NCI-H146 treated with DMSO at 0.1 percent for 48 hours (cell line): ENCODE measurements around the gene CD69.

Experiments
- DNase-seq: peaks from one replicate; lab custom pipeline; 2025; ENCODE audit not compliant: unreplicated experiment; lab: John Stamatoyannopoulos, UW

The CD69 gene

DNA sequence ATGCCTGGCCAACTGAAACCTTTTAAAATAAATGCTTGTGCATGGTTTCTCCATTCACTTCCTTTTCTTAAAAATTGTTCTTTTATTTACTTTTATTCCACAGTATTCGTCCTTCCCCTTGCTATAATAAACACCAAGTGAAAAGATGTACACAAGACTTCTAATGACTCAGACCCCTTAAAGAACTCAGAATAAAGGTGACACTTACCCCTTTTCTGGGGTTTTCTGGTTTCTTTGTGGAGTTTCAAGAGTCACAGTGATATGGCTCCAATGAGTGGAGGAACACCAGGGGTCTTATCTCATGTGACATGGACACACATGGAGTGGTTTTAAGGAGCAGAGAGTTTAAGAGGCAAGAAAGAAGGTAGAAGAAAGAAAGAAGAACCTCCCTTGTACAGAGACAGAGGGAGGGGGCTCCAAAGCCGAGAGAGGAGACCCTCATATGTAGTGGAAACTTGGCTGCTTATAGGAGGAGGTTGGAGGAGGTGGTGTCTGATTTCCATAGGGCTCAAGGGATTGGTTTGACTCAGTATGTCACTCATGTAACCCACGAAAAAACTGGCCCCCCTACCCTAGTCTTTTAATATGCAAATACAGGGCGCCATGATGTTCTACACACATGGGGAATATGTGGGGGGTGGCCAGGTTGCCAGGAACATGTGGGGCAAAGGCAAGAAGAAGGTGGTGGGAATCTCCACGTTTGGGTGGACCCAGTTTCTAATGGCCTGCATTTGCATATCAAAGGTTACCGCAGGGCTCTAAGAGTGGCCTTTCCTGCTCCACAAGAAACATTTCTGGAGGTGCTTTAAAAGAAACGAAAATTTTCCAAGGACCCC is 22.1 kb upstream of the CD69 start:
- DNase-seq: no peak

DNA sequence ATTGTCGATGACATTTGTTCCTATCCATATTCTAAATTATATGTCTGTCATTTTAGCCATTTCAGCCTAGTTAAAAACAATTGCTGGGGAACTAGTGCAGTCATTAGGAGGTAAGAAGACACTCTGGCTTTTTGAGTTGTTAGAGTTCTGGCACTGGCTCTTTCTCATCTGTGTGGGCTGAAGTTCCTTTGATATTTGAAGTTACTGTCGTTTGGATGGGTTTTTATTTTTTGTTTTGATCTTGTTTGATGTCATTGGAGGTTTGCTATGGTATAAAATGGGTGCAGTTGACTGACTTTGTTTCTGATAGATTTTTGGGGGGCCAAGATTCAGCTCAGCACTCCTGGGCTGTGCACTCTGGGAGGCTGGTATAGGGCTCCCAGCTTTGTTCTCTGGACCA is 20.7 kb upstream of the CD69 start:
- DNase-seq: no peak

DNA sequence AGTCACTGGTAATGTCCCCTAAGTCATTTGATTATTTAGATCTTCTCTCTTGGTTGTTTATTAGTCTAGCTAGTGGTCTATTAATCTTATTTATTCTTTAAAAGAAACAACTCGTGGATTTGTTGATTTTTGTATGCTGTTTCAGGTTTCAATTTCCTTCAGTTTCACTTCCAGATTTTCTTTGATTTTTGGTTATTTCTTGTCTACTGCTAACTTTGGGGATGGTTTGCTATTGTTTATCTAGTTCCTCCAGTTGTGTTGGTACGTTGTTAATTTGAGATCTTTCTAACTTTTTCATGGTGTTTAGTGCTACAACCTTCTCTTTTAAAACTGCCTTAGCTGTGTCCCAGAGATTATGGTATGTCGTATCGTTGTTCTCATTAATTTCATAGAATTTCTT is 18.5 kb upstream of the CD69 start:
- DNase-seq: no peak

DNA sequence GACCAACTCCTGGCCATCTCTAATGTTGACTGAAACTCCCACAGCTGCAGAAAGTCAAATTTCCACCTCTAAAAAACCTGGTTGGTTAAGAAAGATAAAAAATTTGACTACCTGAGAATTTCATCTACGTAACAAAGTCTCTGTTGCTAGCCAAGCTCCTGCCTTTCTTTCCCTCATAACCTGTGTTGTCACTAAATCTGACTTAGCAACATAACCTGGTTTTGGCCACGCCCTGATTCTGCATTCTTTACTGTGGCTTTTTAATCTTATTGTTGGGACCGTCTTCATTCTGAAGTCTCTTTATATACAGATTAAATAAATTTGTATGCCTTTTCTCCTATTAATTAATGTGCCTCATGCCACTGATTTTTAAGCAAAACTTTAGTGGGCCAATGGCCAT is 16.1 kb upstream of the CD69 start:
- no peak for DNase-seq

DNA sequence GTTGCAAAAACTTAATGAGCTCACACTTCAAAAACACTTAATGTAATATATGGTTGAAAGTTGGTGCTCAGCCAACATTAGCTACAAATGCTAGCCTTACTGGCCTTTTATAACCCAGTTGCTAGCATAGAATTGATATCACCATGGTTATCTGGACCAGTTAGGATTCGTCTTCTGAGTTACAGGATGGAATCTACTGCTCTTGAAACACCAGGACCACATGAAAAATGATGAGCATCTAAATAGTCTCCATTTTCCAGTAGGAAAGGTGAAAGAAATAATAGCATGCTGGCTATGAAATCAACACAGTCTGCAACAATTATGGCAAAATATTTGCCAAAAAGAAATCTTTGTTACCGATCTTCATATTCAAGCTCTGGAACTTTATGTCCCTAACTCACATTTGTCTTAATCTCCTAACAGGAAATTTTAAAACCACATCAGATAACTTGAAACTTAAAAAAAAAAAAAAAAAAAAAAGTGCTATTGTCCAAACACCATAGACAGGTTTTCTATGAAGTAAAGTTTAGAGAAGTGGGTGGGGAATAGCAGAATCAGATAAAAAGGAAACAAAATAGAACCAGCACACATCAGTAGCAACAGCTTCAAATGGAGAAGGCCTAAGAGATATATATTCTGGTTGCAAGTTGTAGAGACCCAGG is 12.6 kb upstream of the CD69 start:
- no peak for DNase-seq

DNA sequence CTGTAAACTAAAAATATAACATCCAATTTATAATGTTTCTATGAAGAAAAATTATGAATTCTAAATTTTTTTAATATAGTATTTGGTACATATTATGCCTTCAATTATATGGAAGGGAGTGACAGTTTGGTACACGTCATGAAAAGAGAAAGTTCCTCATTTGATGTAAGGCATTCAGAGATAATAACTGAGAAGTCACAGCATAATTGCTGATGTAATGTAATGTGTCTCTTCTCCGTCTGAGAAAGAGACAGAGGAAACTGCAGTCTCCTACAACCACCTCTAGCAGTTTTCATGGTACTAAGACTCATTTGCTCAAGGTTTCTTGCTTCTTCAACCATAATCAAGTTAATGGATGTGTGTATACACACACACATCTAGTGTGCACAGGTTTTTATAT is 2.3 kb upstream of the CD69 start:
- DNase-seq: no peak

DNA sequence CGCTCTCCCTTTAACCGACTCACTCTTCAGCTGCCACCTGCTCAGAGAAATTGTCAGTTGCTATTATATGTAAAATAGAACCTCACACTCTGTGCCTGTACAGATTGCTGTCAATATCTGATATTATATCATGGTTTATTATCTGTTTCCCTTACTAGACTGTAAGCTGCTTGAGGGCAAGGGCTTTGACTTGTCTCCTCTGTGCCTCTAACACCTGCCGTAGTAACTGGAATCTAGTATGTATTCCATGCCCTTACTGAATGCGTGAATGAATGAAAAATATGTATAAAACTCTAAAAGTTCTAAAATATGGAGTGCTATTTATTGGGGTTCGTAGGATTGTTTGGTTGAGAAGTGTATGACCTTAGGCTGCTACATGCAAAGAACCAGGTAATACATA is 1.7 kb upstream of the CD69 start:
- DNase-seq: no peak

DNA sequence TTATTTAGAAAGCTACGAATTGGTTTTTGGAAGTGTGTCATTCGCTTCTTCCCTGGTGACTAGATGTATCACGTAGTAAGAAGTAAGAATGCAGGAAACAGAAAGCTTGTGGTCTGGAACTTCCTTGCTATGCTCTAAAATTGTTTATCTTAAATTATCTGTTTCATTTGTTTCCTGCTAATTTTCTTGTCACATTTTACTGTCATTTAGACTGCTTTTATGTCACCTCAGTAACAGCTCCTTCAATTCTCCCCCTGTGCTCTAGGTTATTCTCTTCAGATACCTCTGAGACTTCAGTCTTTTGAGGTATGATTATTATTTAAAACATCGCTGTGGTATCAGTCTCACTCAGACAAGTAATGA is 699 bp upstream of the CD69 start:
- DNase-seq: no peak

DNA sequence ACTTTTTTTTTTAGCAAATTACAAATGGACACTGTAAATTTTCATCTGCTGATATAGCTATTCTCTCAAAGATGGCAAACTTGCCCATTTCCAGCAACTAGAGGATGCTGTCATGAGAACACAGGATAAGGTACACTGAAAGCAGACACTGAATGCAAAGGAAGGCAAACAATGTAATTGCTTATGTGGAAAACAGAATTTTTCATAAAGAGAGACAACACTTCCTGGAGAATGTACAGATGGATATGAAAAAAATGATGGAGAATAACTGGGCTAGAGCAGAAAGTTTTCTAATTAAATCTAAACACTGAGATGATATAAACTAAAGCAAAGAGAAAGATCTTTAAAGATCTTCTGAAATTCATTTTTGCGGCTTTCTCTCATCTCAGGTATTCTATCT is 581 bp downstream of the CD69 start:
- DNase-seq: no peak

DNA sequence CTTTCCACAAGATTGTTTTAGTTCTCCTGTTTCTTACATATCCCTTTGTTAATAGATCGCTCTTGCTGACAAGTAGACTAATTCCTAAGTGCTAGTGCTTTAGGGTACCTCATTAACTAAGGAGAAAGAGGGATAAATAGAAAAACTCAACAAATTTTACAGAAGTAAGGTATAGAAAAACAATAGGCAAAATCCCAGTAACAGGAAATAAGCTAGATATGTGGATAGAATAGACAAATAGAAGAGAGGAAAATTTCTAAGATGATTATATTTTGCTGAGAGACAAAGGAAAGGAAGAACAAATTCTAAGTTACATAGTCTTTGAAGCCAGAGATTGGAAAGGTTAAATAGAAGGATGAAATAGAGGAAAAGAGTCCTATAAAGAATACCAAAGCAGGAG is 1.0 kb downstream of the CD69 start:
- no peak for DNase-seq

DNA sequence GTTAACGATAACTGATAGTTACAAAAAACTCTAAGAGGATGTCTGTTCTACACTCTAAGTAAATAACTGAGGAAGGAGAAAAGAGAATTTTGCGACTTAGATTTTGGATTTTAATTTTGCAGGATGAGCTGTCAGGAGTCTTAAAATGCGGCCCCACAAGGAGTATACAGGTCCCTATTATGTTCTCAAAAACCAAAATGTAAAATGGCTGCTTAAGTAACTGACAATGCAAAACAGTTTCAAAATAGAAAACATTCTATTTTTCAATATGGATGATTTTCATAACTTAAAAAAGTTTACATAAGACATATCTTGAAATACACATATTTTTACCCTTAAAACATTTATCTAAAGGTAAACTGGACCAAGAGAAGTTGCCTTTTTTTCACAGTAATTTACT is 2.6 kb downstream of the CD69 start:
- no peak for DNase-seq

DNA sequence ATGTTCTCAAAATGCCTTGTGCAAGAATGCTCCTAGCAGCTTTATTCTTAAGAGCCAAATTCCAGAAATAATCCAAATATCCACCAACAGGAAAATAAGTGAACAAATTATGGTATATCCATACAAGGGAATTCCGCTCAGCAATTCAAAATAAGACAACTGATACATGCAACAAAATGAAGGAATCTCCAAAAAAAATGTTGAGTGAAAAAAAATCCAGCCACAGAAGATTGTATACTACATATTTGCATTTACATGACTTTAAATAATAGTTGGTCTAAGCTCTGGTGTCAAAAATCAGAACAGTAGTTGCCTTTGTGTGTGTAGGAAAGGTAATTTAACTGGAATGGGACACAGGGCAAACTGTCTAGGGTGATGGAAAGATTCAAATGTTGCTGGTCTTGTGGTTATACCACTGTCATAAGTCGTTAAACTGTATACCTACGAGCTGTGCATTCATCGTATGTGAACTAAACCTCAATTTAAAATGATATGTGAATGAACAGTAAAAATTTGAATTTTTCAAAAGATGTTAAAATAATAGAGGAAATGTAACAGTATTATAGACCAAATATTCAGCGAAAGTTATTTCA is 3.2 kb downstream of the CD69 start:
- DNase-seq: no peak

DNA sequence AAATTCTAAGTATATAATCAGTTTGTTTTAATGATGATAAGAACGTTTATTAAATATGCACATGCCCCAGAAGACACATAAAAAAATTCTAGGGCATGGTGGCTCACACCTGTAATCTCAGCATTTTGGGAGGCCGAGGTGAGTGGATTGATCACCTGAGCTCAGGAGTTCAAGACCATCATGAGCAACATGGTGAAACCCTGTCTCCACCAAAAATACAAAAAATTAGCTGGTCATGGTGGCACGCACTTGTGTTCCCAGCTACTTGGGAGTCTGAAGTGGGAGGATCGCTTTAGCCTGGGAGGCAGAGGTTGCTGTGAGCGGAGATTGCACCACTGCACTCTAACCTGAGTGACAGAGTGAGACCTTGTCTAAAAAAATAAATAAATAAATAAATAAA is 4.0 kb downstream of the CD69 start:
- no peak for DNase-seq

DNA sequence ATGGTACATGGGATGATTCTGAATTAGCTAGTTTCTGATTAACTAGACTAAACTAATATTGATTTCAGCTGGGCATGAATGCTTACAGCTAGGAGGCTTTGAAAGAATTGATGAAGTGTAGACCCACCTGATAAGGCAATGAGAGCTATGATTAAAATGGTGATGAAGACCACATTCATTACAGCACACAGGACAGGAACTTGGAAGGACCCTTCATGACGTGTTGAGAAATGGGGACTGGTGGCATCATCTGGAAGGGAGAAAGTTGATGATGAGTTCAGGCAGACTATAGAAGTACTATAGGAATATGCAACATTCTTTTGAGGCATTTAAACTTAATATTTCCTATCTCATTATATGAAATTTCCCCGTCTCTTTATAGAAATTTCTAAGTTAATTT is 4.5 kb downstream of the CD69 start:
- no peak for DNase-seq

DNA sequence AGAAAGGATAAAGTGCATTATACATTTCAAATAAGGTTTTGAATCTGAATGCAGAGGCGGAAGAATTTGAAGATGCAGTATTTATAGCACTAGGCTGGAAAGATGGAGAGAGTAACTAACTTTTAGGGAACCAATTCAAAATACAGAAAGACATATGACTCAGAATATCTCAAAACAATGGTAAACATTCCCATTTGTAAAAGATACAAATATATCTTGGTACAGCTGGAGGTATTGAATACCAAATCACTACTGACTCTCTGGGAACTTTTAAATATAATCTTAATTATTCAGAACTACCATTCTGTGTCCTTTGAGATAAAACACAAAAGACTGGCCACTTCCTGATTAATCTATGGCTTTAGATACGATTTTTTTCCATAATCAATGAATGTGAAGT is 5.1 kb downstream of the CD69 start:
- DNase-seq: no peak

DNA sequence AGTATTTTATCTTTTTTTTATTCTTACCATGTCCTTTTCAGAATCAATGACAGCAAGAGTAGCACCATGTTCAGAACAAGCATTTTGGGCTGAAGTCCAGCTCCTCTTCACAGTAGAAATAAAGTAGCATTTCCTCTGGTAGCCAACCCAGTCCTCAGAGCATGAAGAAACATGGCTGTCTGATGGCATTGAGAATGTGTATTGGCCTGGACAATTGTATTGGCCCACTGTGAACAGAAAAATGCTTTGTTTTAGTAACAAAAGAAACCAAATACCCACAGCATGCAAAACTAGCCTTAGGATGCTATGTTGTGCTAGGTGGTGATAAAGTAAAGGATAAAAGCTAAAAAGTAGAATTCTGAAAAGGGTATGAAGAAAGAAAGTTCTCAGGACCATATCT is 5.7 kb downstream of the CD69 start:
- no peak for DNase-seq

DNA sequence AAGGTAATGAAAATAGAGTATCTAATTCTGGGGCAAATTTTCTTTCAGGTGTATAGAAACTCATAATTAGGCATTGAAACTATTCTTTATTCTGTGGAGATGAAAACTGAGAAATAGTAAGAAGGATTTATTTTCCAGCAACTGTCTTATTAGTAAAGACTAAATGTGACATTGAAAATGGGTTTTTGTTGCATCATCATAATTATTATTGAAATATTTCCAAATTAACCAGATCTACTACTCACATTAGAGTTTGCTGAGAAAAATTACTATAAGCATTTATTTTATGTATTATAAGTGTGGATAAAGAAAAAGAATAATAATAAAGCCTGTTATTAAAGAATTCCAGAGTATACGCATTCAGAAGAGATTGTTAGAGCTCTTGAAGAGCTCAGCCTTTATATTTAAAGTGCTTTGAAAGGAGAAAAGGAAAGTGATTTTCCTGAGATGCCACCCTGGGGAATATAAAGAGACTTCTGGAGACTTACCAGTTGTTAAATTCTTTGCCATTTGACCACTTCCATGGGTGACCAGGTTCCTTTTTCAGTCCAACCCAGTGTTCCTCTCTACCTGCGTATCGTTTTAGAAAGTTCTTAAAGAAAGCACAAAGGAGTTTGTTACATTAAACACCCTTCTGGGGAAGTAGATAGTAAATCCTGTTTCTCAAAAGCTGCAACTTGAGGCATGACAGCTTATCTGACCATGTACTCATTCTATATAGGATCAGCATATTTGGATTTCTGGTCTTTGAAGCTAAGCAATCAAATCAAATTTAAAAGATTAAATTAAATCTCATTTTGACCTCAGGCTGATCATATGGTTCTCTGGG is 6.4 kb downstream of the CD69 start:
- no peak for DNase-seq

DNA sequence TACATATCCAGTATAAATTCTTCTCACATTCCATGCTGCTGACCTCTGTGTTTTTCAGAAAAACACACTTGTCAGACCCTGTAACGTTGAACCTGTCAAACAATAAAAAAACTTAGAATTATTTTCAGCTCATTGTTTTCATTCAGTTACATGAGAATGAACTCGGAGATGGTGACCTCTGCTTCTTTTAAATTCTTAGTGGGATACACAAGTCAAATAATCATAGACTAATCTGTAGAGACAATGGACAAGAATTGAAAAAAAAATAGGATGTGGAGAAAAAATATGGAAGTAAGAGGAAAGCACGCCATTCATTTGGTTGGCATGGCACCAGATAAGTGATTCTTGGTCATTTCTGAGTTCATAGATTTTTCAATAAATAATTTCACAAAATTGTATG is 7.2 kb downstream of the CD69 start:
- DNase-seq: no peak

DNA sequence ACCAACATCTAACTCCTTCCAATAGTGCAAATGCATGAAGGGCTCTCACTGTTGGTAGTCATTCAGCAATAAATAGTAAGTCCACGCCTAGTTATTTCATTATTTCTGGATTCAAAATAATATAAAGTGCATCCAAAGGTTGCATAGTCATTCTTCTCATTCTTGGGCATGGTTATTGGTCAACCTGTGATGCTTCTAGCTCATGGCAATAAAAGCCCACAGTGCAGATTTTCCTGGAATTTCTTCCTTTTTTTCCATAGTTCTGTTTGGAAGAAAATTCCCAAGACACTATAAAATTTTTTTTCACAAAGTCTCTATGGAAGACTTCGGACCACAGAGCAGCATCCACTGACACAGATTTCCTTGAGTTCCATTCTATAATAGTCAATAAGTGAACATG is 7.6 kb downstream of the CD69 start:
- no peak for DNase-seq

DNA sequence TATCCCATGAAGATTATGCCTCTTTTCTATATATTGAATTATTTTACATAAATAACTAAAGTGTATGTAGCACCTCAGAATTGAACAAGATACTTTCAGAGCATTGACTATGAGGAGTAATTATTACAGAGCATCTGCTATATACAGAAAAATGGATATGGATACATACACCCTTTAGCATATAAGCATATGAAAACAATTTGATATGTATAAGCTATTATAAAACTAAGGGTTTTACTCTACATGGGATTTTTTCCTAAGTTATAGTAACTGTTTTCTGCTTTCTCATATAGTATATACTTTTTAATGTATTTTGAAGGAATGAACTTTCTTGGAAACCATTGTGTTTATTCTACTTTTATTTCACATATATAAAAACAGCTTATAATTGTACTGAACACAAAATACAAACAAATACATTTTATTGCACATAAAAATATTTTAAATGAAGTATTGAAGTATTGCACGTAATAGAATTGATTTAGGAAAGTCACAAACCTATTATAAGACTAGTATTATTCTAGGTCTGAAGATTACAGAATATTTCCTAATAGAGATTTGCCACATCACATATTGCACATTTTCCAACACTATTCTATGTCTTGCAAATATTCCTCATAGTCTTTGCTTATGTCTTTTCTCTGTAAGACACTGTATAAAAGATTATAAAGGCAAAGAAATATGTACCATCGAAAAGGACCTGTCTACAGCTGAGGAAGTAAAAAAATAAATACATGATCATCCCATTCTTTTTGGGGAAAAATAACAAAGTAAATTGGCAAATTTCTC is 8.4 kb downstream of the CD69 start:
- DNase-seq: no peak
